BLaER1 treated with 17β-estradiol and CSF1 and Interleukin-3, amounts not matched to agents 10 nM and 100 nM (cell line): Measurements from ENCODE around the gene EFCAB12.
"Not testable (repeated sequence)": the region's sequence is repeated elsewhere in the genome, so short reads cannot be mapped to it uniquely, and the experiment has no call there.

ENCODE experiments used
- H3K27ac ChIP-seq, 11 experiments: shearing (Covaris generic); formaldehyde crosslinking; 2 replicates each; pipeline ENCODE4 v1.8.1; 2022
- H3K27me3 ChIP-seq, 11 experiments: shearing (Covaris generic); formaldehyde crosslinking; 2 replicates each; pipeline ENCODE4 v1.8.1; 2022
- H3K36me3 ChIP-seq, 11 experiments: shearing (Covaris generic); formaldehyde crosslinking; 2 replicates each; pipeline ENCODE4 v1.8.1; 2022
- H3K4me1 ChIP-seq, 10 experiments: shearing (Covaris generic); formaldehyde crosslinking; 2 replicates each; pipeline ENCODE4 v1.8.1; 2022
- H3K4me2 ChIP-seq, 11 experiments: shearing (Covaris generic); formaldehyde crosslinking; 2 replicates each; pipeline ENCODE4 v1.8.1; 2022
- H3K4me3 ChIP-seq, 10 experiments: shearing (Covaris generic); formaldehyde crosslinking; 2 replicates each; pipeline ENCODE4 v1.8.1; 2022
- H3K9ac ChIP-seq, 11 experiments: shearing (Covaris generic); formaldehyde crosslinking; 2 replicates each; pipeline ENCODE4 v1.8.1; 2022
- H3K9me3 ChIP-seq, 11 experiments: shearing (Covaris generic); formaldehyde crosslinking; replicated peaks in 1 of 11; 2 replicates each; pipeline ENCODE4 v1.8.1; 2022
- H4K20me1 ChIP-seq, 11 experiments: shearing (Covaris generic); formaldehyde crosslinking; 2 replicates each; pipeline ENCODE4 v1.8.1; 2022
- Cebpa-rat ChIP-seq, 11 experiments: shearing (Covaris generic); IDR thresholded peaks; 2 replicates each; pipeline ENCODE4 v1.8.1; 2022

EFCAB12 gene

DNA sequence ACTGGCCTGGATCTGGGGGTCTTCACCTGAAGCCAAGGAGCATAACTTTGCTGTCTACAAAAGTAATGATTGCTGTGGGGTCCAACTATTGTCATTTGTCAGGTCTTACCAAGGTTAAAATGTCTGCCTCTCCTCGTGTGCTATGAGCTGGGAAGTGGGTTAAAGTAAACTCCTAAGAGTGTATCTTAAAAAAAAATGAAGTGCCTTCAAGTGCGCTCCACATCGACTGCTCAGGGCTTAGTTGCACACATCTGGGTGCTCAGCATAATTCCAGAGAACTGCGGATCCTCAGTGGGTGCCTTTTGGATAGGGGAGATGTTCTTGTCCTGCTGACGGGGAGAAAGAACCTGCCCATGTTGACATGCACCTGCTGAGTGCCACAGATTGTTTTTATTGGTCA lies 40.9 kb downstream of the EFCAB12 start:
- no peaks in the 10 kb centered on the region for H3K27me3 ChIP-seq
- H3K36me3 ChIP-seq = peaks cover 50 to 68% (median 58%) of the 10 kb centered on the region in 11 experiments
- no peak overlapping the region for H3K4me3 ChIP-seq
- no peaks in the 10 kb centered on the region for H3K9me3 ChIP-seq
- no peak overlapping the region for H3K27ac ChIP-seq
- no peak for TF ChIP-seq Cebpa-rat (IDR thresholded peaks at IDR 0.05)
- peaks cover 12 to 26% (median 15%) of the 10 kb centered on the region in 10 experiments; a peak in 19 of 20 replicates for H3K4me1 ChIP-seq
- H3K9ac ChIP-seq = no peak overlapping the region
- peaks cover 0 to 53% (median 21%) of the 10 kb centered on the region in 11 experiments; a peak in 17 of 22 replicates for H4K20me1 ChIP-seq
- H3K4me2 ChIP-seq = no peak overlapping the region

DNA sequence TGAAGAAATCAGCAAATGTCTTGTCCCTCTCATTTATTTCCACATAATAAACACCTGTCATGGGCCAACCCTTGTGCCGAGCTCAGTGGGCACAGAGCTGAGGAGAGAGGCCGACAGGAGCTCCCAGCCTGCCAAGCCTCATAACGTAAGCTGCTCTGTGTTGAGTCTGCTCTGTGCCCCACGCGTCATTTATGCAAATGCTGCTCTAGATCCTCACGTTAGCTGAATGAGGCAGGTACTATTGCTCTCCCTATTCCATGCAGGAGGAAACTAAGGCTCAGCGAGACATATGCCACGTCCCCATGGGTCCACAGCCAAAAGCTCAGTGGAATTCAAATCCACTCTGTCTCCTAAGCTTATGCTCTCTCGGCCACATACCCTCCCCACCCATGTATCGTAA lies 41.5 kb downstream of the EFCAB12 start:
- Histone ChIP-seq H3K4me2 (no peak overlapping the region), H4K20me1 (peaks cover 0 to 48% (median 19%) of the 10 kb centered on the region in 11 experiments; a peak in 15 of 22 replicates), H3K9me3 (no peaks in the 10 kb centered on the region), H3K9ac (no peak overlapping the region), H3K4me1 (peaks cover 17 to 26% (median 20%) of the 10 kb centered on the region in 10 experiments; a peak in 19 of 20 replicates), H3K27ac (no peak overlapping the region), H3K36me3 (peaks cover 45 to 63% (median 53%) of the 10 kb centered on the region in 11 experiments), H3K4me3 (no peak overlapping the region), H3K27me3 (no peaks in the 10 kb centered on the region)
- no peak for TF ChIP-seq Cebpa-rat (IDR thresholded peaks at IDR 0.05)

GRCh38 chr3:129385507-129385906 lies 42.9 kb downstream of the EFCAB12 start:
- not testable (repeated sequence) for H3K4me3 ChIP-seq, H3K9ac ChIP-seq, H3K27me3 ChIP-seq, H3K27ac ChIP-seq, H3K9me3 ChIP-seq
- peaks cover 0 to 43% (median 15%) of the 10 kb centered on the region in 11 experiments; a peak in 11 of 22 replicates for H4K20me1 ChIP-seq
- H3K36me3 ChIP-seq = peaks cover 31 to 48% (median 38%) of the 10 kb centered on the region in 11 experiments
- H3K4me1 ChIP-seq = peaks cover 19 to 27% (median 21%) of the 10 kb centered on the region in 10 experiments; a peak in 19 of 20 replicates
- peak overlapping the region in 4 of 11 experiments; percentile 4 to 23 (median 12); a peak in 3 of 22 replicates for H3K4me2 ChIP-seq

DNA sequence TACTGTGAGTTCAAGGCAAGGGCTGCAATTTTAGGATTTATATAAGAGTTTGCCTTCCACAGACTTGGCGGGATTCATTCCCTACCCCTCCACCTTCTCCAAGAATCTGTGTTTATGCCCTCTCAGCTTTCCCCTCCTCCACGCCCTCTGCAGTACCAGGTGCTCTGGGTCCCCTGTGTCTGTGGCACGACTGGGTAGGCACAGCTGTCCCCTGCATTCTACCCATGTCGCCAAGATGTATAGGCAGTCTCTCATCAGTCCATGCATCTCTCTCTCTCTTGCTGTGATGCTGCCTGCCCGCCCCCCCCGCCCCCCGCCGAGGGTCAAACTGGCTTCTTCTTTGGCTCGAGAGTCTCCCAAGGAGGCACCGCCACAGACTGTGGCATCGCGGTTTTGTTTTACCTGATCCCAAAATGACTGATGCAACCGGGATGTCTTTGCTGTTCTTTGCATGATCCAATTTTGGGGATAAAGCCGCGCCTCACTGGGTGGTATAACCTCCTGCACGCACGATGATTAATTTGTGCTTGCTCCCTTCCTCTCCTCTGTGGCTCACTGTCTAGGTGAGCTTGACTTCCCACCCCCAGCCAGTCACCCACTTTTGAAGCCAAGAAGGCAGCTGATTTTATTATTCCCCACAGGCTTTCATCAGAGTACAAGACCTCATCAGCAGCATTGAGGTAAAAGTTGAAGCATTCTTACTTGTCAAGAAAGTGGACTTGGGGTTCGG lies 43.7 kb downstream of the EFCAB12 start:
- Histone ChIP-seq H3K9ac (no peak overlapping the region), H3K4me2 (peak overlapping the region in 4 of 11 experiments; percentile 4 to 32 (median 22); a peak in 6 of 22 replicates), H3K4me1 (peaks cover 19 to 27% (median 21%) of the 10 kb centered on the region in 10 experiments; a peak in 19 of 20 replicates), H3K27me3 (no peaks in the 10 kb centered on the region), H3K4me3 (no peak overlapping the region), H3K27ac (no peak overlapping the region), H4K20me1 (peaks cover 0 to 43% (median 15%) of the 10 kb centered on the region in 11 experiments; a peak in 11 of 22 replicates), H3K36me3 (peaks cover 28 to 49% (median 39%) of the 10 kb centered on the region in 11 experiments), H3K9me3 (peaks cover 7 to 10% (median 9%) of the 10 kb centered on the region in 11 experiments)
- no peak for TF ChIP-seq Cebpa-rat (IDR thresholded peaks at IDR 0.05)

DNA sequence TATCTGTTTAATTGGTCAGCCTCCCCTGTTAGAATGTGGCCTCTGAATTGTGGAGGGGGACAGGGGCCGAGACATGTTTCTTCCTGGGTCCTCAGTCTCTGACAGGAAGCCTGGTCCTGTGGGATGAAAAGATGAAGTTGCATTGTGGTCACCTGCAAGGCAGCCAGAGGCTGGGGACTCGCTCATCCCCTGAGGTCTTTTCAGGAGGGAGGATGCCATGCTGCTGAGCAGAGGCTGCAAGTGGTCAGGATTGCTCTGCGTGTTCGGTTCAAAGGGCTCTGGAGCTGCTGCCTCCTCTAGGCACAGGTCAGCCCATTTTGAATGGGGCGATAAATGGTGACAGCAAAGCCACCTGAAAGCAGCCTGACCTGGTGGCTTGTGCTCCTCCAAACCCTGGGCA lies 44.3 kb downstream of the EFCAB12 start:
- H3K4me2 ChIP-seq = peak overlapping the region in 1 of 11 experiments; percentile 7; a peak in 2 of 22 replicates
- H3K9me3 ChIP-seq = peaks cover 13 to 17% (median 16%) of the 10 kb centered on the region in 11 experiments
- not testable (repeated sequence) for H3K4me3 ChIP-seq, H3K27ac ChIP-seq, H3K9ac ChIP-seq, H3K27me3 ChIP-seq
- H3K4me1 ChIP-seq = peaks cover 19 to 27% (median 21%) of the 10 kb centered on the region in 10 experiments; a peak in 19 of 20 replicates
- peaks cover 22 to 49% (median 35%) of the 10 kb centered on the region in 11 experiments for H3K36me3 ChIP-seq
- H4K20me1 ChIP-seq = peaks cover 0 to 41% (median 15%) of the 10 kb centered on the region in 11 experiments; a peak in 11 of 22 replicates

- peaks cover 19 to 27% (median 21%) of the 10 kb centered on the region in 10 experiments; a peak in 19 of 20 replicates for H3K4me1 ChIP-seq
- peak overlapping the region in 3 of 11 experiments; percentile 53 to 76 (median 70); a peak in 3 of 22 replicates for H3K27ac ChIP-seq
- H3K36me3 ChIP-seq = peaks cover 17 to 49% (median 33%) of the 10 kb centered on the region in 11 experiments
- H3K27me3 ChIP-seq = no peaks in the 10 kb centered on the region
- TF ChIP-seq Cebpa-rat (IDR thresholded peaks at IDR 0.05) = no peak
- H4K20me1 ChIP-seq = peaks cover 0 to 39% (median 15%) of the 10 kb centered on the region in 11 experiments; a peak in 9 of 22 replicates
- peaks cover 21 to 24% (median 23%) of the 10 kb centered on the region in 11 experiments for H3K9me3 ChIP-seq
- peak overlapping the region in 4 of 11 experiments; percentile 51 to 80 (median 58); a peak in 6 of 22 replicates for H3K4me2 ChIP-seq
- no peak overlapping the region for H3K4me3 ChIP-seq
- 0 out of 22 replicates have a peak overlapping the region, but pooled peaks of 1 of the 11 experiments have one; percentile 58 for H3K9ac ChIP-seq
Observed at GRCh38 chr3:129383292-129383860, 45.1 kb downstream of the EFCAB12 start.

DNA sequence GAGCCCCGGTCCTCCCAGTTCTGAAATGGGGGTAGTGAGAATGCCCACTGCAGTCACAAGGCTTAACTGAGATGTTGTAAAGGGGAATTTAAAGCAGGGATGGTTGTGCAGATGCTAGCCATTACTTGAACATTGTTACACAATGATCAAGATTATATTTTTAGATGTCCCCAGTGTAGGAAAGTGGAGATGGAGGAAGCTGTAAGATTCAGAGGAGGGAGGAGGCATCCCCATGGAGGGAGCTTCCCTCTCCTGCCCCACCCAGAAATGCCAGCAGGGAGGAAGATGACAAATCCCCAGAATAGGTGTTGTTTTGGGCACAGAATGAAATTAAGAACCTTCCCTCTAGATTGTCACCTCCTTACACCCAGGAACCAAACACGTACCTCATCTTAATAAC lies 46.1 kb downstream of the EFCAB12 start:
- Histone ChIP-seq H3K27ac (peak overlapping the region in 6 of 11 experiments; percentile 25 to 76 (median 68); a peak in 11 of 22 replicates), H3K27me3 (no peaks in the 10 kb centered on the region), H4K20me1 (peaks cover 0 to 32% (median 8%) of the 10 kb centered on the region in 11 experiments; a peak in 9 of 22 replicates), H3K4me1 (peaks cover 19 to 27% (median 21%) of the 10 kb centered on the region in 10 experiments; a peak in 19 of 20 replicates), H3K36me3 (peaks cover 17 to 49% (median 33%) of the 10 kb centered on the region in 11 experiments), H3K9me3 (peaks cover 31 to 34% (median 33%) of the 10 kb centered on the region in 11 experiments), H3K9ac (peak overlapping the region in 6 of 11 experiments; percentile 38 to 58 (median 48); a peak in 10 of 22 replicates), H3K4me2 (peak overlapping the region in 6 of 11 experiments; percentile 37 to 80 (median 58); a peak in 12 of 22 replicates), H3K4me3 (no peak overlapping the region)
- no peak for TF ChIP-seq Cebpa-rat (IDR thresholded peaks at IDR 0.05)

DNA sequence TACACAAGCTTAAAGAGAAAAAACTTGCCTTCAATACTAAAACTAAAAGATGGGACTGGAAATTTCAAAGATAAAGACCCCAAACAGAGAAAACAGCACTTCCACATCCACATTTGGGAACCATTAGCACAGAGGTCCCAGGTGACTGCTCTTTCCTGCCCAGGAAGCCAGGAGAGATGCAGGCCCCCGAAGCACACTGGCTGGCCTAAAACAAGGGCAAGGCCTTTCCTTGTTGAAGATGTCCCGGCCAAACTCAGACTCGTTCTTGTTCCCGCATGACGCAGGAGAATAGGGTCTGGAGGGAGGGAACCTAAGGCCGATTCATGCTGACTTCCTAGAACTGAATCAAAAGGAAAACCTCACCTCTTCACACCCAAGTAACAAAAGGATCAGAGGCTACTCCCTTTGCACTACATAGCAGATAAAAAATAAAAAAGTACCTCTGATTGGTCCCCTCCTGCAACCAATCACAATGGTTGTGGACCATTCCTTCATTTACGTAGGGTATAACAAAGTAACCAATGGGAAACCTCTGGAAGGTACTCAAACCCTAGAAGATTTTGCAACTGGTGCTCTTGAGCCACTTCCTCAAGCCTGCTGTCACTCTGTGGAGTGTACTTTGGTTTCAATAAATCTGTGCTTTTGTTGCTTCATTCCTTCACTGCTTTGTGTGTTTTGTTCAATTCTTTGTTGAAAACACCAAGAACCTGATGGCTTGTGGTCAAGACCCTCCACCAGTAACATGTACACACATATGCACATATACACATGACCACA lies 48.7 kb downstream of the EFCAB12 start:
- H3K4me2 ChIP-seq = no peak overlapping the region
- peaks cover 13 to 37% (median 22%) of the 10 kb centered on the region in 11 experiments; a peak in 18 of 22 replicates for H3K36me3 ChIP-seq

More for the DNA sequence above, 48.7 kb downstream of the EFCAB12 start:
- no peak overlapping the region for H3K9ac ChIP-seq
- H3K4me3 ChIP-seq = no peak overlapping the region
- H3K27ac ChIP-seq = no peak overlapping the region
- H3K9me3 ChIP-seq = peaks cover 38 to 42% (median 40%) of the 10 kb centered on the region in 11 experiments
- no peaks in the 10 kb centered on the region for H3K27me3 ChIP-seq
- TF ChIP-seq Cebpa-rat (IDR thresholded peaks at IDR 0.05) = no peak
- H4K20me1 ChIP-seq = peaks cover 0 to 14% (median 8%) of the 10 kb centered on the region in 11 experiments; a peak in 7 of 22 replicates
- H3K4me1 ChIP-seq = peaks cover 7 to 24% (median 15%) of the 10 kb centered on the region in 10 experiments; a peak in 18 of 20 replicates
